GM12873 (cell line): ENCODE data around the gene TRIM77.
"Not testable (repeated sequence)": the region's sequence is repeated elsewhere in the genome, so short reads cannot be mapped to it uniquely, and the experiment has no call there.

ENCODE experiments used
- CTCF ChIP-seq: IDR thresholded peaks from 2 replicates; pipeline ENCODE4 v1.5.1; 2012; ENCODE audit warnings: low read depth, mild to moderate bottlenecking, moderate library complexity, low read length, control low read depth; ENCODE audit not compliant: insufficient read depth; ENCODE audit errors: missing control alignments

Gene TRIM77, protein sequence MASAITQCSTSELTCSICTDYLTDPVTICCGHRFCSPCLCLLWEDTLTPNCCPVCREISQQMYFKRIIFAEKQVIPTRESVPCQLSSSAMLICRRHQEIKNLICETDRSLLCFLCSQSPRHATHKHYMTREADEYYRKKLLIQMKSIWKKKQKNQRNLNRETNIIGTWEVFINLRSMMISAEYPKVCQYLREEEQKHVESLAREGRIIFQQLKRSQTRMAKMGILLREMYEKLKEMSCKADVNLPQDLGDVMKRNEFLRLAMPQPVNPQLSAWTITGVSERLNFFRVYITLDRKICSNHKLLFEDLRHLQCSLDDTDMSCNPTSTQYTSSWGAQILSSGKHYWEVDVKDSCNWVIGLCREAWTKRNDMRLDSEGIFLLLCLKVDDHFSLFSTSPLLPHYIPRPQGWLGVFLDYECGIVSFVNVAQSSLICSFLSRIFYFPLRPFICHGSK

GRCh38 chr11:89709999-89710398 lies at the start of gene TRIM77:
TRIM77 (plus strand) TSS chr11:89710299; CDS start chr11:89710299, 0 bp downstream.
- TF ChIP-seq CTCF, result not testable (repeated sequence)

DNA sequence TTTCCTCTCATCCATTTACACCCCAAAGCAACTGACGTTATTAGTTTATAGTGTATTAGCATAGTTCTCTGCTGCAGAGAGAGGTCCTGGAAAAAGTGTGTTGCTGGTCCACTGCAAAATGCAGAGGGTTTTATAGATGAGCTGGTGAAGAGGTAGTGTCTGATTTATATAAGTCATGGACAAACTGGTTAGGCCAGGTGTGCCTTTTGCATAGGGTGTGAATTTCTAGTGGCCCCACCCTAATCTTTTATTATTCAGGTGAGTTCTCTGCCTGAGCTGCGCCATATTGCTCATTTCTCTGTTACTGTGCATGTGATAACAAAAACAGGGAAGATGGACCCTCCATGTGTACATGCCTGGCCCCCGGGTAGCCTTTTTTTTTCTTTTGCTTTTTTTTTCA lies 43.1 kb upstream of the TRIM77 start:
- TF ChIP-seq CTCF, result no peak

- TF ChIP-seq CTCF, result no peak
Observed at GRCh38 chr11:89736566-89736965, 26.5 kb downstream of the TRIM77 start.

DNA sequence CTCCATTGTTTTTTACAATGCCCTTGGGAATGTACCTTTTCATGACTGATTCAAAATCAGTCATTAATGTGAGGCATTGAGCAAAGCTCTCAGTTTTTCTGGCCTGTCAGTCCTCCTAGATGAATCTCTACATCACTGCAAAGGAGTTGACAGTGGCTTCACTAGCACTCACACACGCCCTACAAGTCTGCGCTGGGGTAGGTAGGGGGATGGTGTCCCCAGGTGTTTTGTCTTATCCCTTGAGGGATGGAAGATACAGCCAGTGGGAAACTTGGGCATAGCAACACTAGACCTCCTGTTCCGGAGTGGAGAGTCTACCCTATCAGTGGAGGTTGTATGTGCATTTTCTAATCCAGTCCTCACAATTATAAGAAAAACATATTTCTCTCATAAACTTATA lies 27.0 kb downstream of the TRIM77 start:
- no peak for TF ChIP-seq CTCF
